Ishikawa (cell line): Measurements from ENCODE around the gene SUFU.

Experiments
- CEBPB ChIP-seq: IDR thresholded peaks from 2 replicates; pipeline ENCODE4 v1.6.1; 2012
- CREB1 ChIP-seq: IDR thresholded peaks from 2 replicates; pipeline ENCODE4 v1.6.1; 2012; ENCODE audit warnings: low read depth
- EGR1 ChIP-seq: IDR thresholded peaks from 2 replicates; pipeline ENCODE4 v1.6.1; 2012
- EP300 ChIP-seq: IDR thresholded peaks from 2 replicates; pipeline ENCODE4 v1.6.1; 2012; ENCODE audit warnings: borderline replicate concordance
- FOXM1 ChIP-seq: IDR thresholded peaks from 2 replicates; pipeline ENCODE4 v1.6.1; 2012; ENCODE audit warnings: low read depth, borderline replicate concordance
- MAX ChIP-seq: IDR thresholded peaks from 2 replicates; pipeline ENCODE4 v1.6.1; 2012
- NFIC ChIP-seq: IDR thresholded peaks from 2 replicates; pipeline ENCODE4 v1.6.1; 2012
- RAD21 ChIP-seq: IDR thresholded peaks from 2 replicates; pipeline ENCODE4 v1.6.1; 2012; ENCODE audit warnings: low read depth
- REST ChIP-seq: IDR thresholded peaks from 2 replicates; pipeline ENCODE4 v1.6.1; 2012; ENCODE audit warnings: low read depth, mild to moderate bottlenecking
- TAF1 ChIP-seq: IDR thresholded peaks from 2 replicates; pipeline ENCODE4 v1.6.1; 2012; ENCODE audit warnings: low read depth, mild to moderate bottlenecking
- TCF12 ChIP-seq: IDR thresholded peaks from 2 replicates; pipeline ENCODE4 v1.6.1; 2012; ENCODE audit warnings: low read depth
- TEAD4 ChIP-seq: IDR thresholded peaks from 2 replicates; pipeline ENCODE4 v1.6.1; 2012
- USF1 ChIP-seq: IDR thresholded peaks from 2 replicates; pipeline ENCODE4 v1.6.1; 2012
- YY1 ChIP-seq: IDR thresholded peaks from 2 replicates; pipeline ENCODE4 v1.6.1; 2012; ENCODE audit warnings: low read depth
- ZBTB7A ChIP-seq: IDR thresholded peaks from 2 replicates; pipeline ENCODE4 v1.6.1; 2012; ENCODE audit warnings: low read depth

SUFU gene

GRCh38 chr10:102503264-102504178 is at the start of gene SUFU:
SUFU (plus strand) TSS chr10:102503972; CDS start chr10:102504153, 181 bp downstream.
- TF ChIP-seq TAF1 = peak; percentile 91
- TF ChIP-seq YY1 = no peak
- TF ChIP-seq TEAD4 = no peak
- 0 out of 2 replicates have a peak, but pooled peaks have one; percentile 7 for TF ChIP-seq CREB1
- TF ChIP-seq FOXM1 = no peak
- TF ChIP-seq NFIC = no peak
- TF ChIP-seq CEBPB = no peak
- TF ChIP-seq EGR1 = 0 out of 2 replicates have a peak, but pooled peaks have one; percentile 11
- no peak for TF ChIP-seq USF1
- TF ChIP-seq REST = no peak
- TF ChIP-seq ZBTB7A = no peak
- TF ChIP-seq TCF12 = peak; percentile 6; the same call in 1 of the 2 replicates
- TF ChIP-seq RAD21 = peak; percentile 85
- TF ChIP-seq MAX = peak; percentile 48; the same call in 1 of the 2 replicates
- TF ChIP-seq EP300 = no peak

- TF ChIP-seq TAF1 (no peak), NFIC (no peak), FOXM1 (no peak), ZBTB7A (no peak), MAX (no peak)
Measured at GRCh38 chr10:102455893-102456471, 47.8 kb upstream of the SUFU start.

GRCh38 chr10:102457591-102458150 is 46.1 kb upstream of the SUFU start:
- TF ChIP-seq CEBPB (no peak), EP300 (no peak), MAX (no peak), TCF12 (no peak), FOXM1 (no peak), NFIC (no peak), TEAD4 (no peak), TAF1 (no peak), CREB1 (no peak), ZBTB7A (no peak), EGR1 (no peak), RAD21 (no peak), YY1 (no peak), USF1 (no peak), REST (no peak)

- no peak for TF ChIP-seq TCF12
- no peak for TF ChIP-seq NFIC
- no peak for TF ChIP-seq EGR1
- no peak for TF ChIP-seq ZBTB7A
- TF ChIP-seq YY1 = no peak
- no peak for TF ChIP-seq RAD21
Measured at GRCh38 chr10:102458656-102459055, 45.1 kb upstream of the SUFU start.

- no peak for TF ChIP-seq NFIC
- no peak for TF ChIP-seq USF1
- TF ChIP-seq TAF1 = no peak
- TF ChIP-seq MAX = no peak
- no peak for TF ChIP-seq TCF12
- TF ChIP-seq RAD21 = no peak
- no peak for TF ChIP-seq CEBPB
- no peak for TF ChIP-seq EGR1
- no peak for TF ChIP-seq EP300
- TF ChIP-seq YY1 = no peak
- TF ChIP-seq FOXM1 = no peak
- no peak for TF ChIP-seq CREB1
- no peak for TF ChIP-seq REST
- TF ChIP-seq TEAD4 = no peak
- no peak for TF ChIP-seq ZBTB7A
Measured at GRCh38 chr10:102460836-102461186, 43.0 kb upstream of the SUFU start.
